ENCODE data around the gene THRB.
"Not testable (repeated sequence)": the region's sequence is repeated elsewhere in the genome, so short reads cannot be mapped to it uniquely, and the experiment has no call there.

The THRB gene

DNA sequence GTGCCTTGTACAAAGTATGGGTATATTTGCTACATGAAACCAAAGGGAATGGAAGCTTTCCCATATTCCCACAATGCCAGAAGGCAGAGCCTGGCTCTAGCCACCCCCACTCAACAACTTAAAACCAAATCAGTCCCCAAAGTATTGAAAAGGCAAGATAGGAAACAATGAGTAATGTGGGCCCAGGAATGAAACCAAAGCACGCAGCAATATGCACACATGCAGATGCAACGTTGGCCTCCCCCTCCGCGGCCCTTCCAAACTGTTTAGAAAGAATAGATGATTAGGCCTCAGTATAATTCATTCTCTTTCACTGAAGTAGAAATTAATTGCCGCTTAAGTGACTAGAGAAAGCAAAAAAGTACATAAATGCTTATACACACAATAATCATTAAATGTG lies 59.1 kb downstream of the THRB start:
- no peaks in the 10 kb centered on the region for H3K27me3 ChIP-seq (replicated peaks; ENCODE audit: control insufficient read depth, insufficient read depth, low read length)
- H3K36me3 ChIP-seq (ENCODE audit: control insufficient read depth, insufficient read depth, low read length) = no peaks in the 10 kb centered on the region
- H3K4me3 ChIP-seq (replicated peaks; ENCODE audit: low read depth, low read length) = no peak overlapping the region
- DNase-seq (ENCODE audit: extremely low read depth, insufficient read length) = no peak
- TF ChIP-seq, protein P1, sequence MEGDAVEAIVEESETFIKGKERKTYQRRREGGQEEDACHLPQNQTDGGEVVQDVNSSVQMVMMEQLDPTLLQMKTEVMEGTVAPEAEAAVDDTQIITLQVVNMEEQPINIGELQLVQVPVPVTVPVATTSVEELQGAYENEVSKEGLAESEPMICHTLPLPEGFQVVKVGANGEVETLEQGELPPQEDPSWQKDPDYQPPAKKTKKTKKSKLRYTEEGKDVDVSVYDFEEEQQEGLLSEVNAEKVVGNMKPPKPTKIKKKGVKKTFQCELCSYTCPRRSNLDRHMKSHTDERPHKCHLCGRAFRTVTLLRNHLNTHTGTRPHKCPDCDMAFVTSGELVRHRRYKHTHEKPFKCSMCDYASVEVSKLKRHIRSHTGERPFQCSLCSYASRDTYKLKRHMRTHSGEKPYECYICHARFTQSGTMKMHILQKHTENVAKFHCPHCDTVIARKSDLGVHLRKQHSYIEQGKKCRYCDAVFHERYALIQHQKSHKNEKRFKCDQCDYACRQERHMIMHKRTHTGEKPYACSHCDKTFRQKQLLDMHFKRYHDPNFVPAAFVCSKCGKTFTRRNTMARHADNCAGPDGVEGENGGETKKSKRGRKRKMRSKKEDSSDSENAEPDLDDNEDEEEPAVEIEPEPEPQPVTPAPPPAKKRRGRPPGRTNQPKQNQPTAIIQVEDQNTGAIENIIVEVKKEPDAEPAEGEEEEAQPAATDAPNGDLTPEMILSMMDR (IDR thresholded peaks at IDR 0.05; ENCODE audit: insufficient read depth, low read length, poor library complexity, severe bottlenecking) = no peak

DNA sequence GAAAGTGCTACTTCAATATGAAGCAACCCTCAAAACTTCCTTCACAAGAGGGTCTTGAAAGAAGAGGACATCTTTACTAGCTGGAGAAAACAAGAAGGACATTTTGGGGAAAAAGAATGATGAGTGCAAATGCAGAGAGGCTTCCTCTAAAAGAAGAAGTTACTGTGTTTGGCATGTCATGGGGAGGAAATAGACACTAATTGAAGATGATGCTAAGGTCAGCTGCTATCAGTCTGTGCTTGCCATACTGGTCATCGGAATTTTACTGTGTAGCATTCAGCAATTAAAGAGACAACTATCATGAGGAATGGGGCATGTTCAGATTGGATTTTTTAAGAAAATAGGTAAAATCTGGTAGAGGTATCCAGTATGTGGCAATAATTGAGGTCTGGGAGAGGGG lies 60.0 kb downstream of the THRB start:
- Histone ChIP-seq H3K4me3 (replicated peaks; ENCODE audit: low read depth, low read length) (no peak overlapping the region), H3K36me3 (ENCODE audit: control insufficient read depth, insufficient read depth, low read length) (no peaks in the 10 kb centered on the region), H3K27me3 (replicated peaks; ENCODE audit: control insufficient read depth, insufficient read depth, low read length) (no peaks in the 10 kb centered on the region)
- TF ChIP-seq, protein P1 (IDR thresholded peaks at IDR 0.05; ENCODE audit: insufficient read depth, low read length, poor library complexity, severe bottlenecking) = no peak
- no peak for DNase-seq (ENCODE audit: extremely low read depth, insufficient read length)

- DNase-seq (ENCODE audit: extremely low read depth, insufficient read length) = no peak
- Histone ChIP-seq H3K36me3 (ENCODE audit: control insufficient read depth, insufficient read depth, low read length) (no peaks in the 10 kb centered on the region), H3K27me3 (replicated peaks; ENCODE audit: control insufficient read depth, insufficient read depth, low read length) (no peaks in the 10 kb centered on the region), H3K4me3 (replicated peaks; ENCODE audit: low read depth, low read length) (no peak overlapping the region)
- TF ChIP-seq, protein P1 (IDR thresholded peaks at IDR 0.05; ENCODE audit: insufficient read depth, low read length, poor library complexity, severe bottlenecking) = no peak
Measured at GRCh38 chr3:24433838-24434591, 60.6 kb downstream of the THRB start.

- no peaks in the 10 kb centered on the region for H3K27me3 ChIP-seq (replicated peaks; ENCODE audit: control insufficient read depth, insufficient read depth, low read length)
- H3K4me3 ChIP-seq (replicated peaks; ENCODE audit: low read depth, low read length) = no peak overlapping the region
- TF ChIP-seq, protein P1 (IDR thresholded peaks at IDR 0.05; ENCODE audit: insufficient read depth, low read length, poor library complexity, severe bottlenecking) = no peak
- no peak for DNase-seq (ENCODE audit: extremely low read depth, insufficient read length)
- no peaks in the 10 kb centered on the region for H3K36me3 ChIP-seq (ENCODE audit: control insufficient read depth, insufficient read depth, low read length)
Measured at GRCh38 chr3:24432989-24433388, 61.7 kb downstream of the THRB start.

DNA sequence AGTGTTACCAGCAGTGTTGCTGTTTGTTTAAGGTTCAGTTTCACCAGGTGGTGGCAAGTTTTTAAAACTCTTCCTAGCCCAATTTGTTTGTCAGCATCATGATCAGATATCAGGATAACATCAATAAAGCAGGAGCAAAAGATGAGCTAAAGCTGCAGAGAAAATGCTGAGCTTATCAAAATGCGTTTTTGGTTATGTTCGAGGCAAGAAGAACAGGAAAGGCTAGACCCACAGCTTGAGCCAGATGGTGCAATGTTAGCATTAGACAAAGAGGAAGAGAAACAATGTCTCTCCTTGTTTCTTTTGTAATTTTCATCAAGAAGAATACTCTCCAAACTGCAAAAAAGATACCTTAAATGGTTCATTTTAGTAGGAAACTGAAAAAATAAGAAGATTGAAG lies 66.2 kb downstream of the THRB start:
- Histone ChIP-seq H3K4me3 (replicated peaks; ENCODE audit: low read depth, low read length) (no peak overlapping the region), H3K36me3 (ENCODE audit: control insufficient read depth, insufficient read depth, low read length) (no peaks in the 10 kb centered on the region), H3K27me3 (replicated peaks; ENCODE audit: control insufficient read depth, insufficient read depth, low read length) (no peaks in the 10 kb centered on the region)
- TF ChIP-seq, protein P1 (IDR thresholded peaks at IDR 0.05; ENCODE audit: insufficient read depth, low read length, poor library complexity, severe bottlenecking) = no peak
- DNase-seq (ENCODE audit: extremely low read depth, insufficient read length) = no peak

DNA sequence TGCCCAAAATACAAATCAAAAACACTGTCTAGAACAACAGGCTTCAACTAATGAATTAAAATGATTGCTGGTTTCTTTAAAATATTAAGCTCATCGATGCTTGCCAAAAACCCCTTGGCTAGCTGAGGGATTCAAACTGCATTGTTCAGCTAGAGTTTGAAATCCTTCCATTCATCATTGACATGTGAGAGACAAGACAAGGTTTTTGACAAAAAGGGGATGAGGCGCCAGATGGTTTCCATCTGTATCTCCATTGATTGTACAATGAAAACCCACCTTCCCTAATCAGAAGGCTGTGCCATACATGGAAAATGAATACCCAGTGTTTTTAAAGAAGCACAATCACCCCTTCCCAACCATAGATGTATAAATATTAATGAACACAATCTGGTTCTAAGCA lies 67.8 kb downstream of the THRB start:
- no peak overlapping the region for H3K4me3 ChIP-seq (replicated peaks; ENCODE audit: low read depth, low read length)
- DNase-seq (ENCODE audit: extremely low read depth, insufficient read length) = no peak
- TF ChIP-seq, protein P1 (IDR thresholded peaks at IDR 0.05; ENCODE audit: insufficient read depth, low read length, poor library complexity, severe bottlenecking) = no peak
- H3K27me3 ChIP-seq (replicated peaks; ENCODE audit: control insufficient read depth, insufficient read depth, low read length) = no peaks in the 10 kb centered on the region
- H3K36me3 ChIP-seq (ENCODE audit: control insufficient read depth, insufficient read depth, low read length) = no peaks in the 10 kb centered on the region

GRCh38 chr3:24420829-24421228 lies 73.8 kb downstream of the THRB start:
- not testable (repeated sequence) for H3K36me3 ChIP-seq (ENCODE audit: control insufficient read depth, insufficient read depth, low read length); DNase-seq (ENCODE audit: extremely low read depth, insufficient read length); H3K4me3 ChIP-seq (replicated peaks; ENCODE audit: low read depth, low read length); H3K27me3 ChIP-seq (replicated peaks; ENCODE audit: control insufficient read depth, insufficient read depth, low read length)

Data from GM06990 (cell line).